SH-SY5Y (cell line): ENCODE measurements around the gene DYNLRB1.

Experiments used
- GATA2 ChIP-seq: IDR thresholded peaks from 2 replicates; pipeline ENCODE4 v1.6.1; 2011; ENCODE audit warnings: mild to moderate bottlenecking, low read depth, low read length
- GATA3 ChIP-seq: IDR thresholded peaks from 2 replicates; pipeline ENCODE4 v1.6.1; 2011; ENCODE audit warnings: low read depth, mild to moderate bottlenecking, low read length, moderate library complexity

DYNLRB1 gene

DNA sequence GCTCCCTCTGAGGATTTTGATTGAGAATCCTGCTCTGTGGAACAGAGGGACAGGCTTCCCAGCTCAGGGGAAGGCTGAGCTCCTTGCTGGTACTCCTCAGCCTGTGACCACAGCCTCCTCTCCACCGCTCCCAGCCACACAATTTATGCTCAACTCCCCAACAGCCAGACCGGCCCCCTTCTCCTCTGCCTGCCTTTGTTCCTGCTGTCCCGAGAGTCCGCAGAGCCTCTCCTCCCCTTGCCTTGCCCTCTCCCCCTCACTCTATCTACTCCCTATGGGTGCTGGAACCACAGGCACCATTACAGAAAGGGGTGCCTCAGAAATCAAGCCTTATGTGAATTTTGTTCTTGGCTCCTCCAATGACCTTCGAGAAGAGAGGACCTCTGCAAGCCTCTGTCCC lies 58.2 kb downstream of the DYNLRB1 start:
- no peak for TF ChIP-seq GATA2

DNA sequence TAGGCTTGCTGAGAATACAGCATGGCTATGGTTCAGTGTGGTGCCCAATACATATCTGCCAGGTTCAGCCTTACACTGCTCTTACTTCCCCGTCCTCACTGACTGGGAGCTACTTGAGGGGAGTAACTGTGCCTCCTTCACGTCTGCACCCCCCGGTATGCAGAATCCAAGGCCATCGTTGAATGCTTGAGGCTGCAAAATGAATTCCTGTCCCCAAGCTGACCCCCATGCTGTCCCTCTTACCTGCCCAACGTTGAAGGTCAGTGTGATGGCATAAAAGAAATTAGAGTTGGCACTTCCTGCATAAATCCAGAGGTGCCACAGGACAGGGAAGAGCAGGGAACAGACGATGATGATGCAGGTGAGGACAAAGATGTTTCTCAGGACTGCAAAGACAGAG lies 58.6 kb downstream of the DYNLRB1 start:
- TF ChIP-seq GATA3, result no peak
- TF ChIP-seq GATA2, result no peak

DNA sequence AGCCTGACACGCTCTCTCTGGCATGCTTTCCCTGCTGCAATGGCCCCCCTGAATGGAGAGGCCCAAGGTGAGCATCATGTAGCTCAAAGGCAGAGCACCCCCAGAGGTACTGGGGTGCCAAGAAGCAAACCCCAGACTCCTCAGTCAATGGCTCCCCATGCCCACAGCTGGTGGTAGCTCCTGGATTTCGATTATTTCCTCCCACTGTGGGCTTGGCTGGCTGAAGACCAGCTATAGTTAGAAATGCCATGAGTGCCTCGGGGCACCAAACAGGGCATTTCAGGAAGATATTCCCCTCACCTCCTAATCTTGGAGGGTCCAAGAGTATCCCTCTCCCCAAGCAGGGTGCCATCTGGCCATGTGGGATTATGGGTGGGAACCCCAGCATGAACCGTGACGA lies 59.0 kb downstream of the DYNLRB1 start:
- no peak for TF ChIP-seq GATA3
- TF ChIP-seq GATA2, result no peak

DNA sequence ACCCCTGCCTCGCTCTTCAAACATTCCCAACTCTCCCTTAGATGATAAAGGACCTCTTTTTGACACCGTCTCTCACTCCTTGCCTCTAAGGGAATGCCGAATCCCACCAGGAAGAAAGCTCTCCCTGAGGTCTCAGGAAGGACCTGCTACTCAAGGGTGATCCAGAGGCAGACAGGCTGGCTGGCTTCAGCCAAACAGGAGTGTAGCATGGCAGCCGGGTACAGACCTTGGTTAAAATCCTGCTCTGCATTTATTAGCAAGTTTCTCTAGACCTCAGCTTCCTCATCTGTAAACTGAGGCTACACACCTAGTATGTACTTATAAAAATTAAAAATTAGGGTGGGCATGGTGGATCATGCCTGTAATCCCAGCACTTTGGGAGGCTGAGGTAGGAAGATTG lies 59.5 kb downstream of the DYNLRB1 start:
- TF ChIP-seq GATA2 (no peak), GATA3 (no peak)

DNA sequence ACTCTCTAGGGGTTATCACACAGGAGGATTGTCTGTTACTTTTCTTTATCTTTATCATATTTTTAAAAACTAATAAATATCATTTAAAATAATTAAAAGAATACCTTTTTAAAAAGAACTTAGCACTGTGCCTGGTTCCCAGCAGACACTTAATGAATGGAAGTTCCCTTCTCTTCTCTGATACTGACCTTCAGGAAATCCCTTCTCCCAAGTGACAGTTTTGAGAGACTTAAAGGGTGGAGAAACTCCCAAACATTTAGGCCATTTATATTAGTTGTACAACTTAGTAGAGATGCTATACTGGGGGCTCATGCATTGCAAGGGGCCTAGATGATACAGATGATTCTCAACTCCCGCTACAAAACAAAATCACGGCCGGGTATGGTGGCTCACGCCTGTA lies 60.8 kb downstream of the DYNLRB1 start:
- TF ChIP-seq GATA3, result no peak
- TF ChIP-seq GATA2, result no peak

DNA sequence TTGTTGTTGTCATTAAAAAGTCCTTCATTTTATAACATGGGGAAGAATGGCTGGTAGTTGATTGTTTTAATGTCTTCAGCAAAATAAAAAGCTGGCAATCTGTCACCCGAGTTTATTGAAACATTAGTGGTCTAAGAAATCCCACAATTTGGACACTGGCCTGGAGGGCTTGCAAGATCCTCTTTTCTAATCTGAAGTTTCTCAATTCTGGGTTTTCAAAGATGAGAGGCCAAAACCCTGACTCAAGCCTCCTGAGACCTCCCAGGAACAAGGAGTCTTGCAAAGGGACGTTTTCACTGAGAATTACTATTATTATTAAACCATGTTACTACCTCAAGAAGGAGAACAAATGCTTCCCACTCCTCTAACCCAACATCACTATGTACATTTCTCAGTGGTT lies 61.8 kb downstream of the DYNLRB1 start:
- TF ChIP-seq GATA3, result no peak
- TF ChIP-seq GATA2, result no peak

DNA sequence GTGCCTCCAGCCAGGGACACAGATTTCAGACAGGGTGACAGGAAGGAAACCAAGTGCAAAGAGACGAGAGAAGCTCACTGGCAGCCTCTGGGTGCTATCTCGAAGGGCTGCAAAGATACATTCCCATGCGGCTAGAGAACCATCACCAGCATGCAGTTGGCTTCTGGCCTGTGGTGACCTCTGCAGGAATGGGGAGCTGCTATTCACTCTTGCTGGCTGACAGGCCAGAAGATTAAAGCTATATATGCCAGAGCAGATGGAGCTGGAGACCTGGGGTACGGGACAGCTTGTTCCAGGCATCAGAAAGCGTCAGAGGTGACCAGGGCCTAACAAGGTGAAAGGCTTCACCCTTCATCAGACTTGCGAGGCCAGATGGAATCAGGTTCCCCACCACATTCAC lies 62.3 kb downstream of the DYNLRB1 start:
- TF ChIP-seq GATA3, result no peak
- no peak for TF ChIP-seq GATA2

DNA sequence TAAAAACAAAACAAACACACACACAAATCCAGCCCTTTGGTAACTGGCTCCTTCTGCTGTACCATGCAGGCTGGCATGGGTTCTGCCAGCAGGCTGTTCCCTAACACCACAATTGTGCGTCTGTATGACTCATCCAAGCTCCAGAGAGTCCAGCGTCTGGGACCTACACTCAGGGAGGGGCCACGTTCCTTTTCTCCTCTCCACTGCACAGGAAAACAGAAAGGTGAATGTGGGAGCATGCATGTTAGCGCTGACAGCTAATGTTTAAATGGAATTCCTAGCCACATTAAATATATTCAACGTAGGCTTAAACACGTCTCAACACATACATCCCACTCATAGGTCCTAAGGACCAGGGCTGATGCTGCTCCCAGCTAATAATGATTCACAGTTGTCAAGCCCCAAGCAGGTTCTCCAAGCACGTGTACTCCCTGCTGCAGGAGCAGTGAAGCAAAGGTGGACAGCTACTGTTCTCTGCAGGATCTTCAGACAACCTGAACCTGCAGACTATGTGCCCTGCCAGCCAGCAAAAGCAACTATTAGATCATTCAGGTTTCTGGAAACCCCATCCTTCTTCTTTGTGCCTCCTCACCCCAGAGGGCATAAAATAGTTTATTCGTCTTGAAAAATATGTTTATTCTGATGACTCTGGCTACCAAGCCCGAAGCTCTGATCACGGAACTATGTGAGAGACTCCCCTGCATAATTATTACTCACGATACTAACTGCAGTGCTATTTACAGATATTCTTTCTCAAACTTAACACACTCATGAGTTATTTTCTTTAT lies 63.2 kb downstream of the DYNLRB1 start:
- no peak for TF ChIP-seq GATA3
- no peak for TF ChIP-seq GATA2

DNA sequence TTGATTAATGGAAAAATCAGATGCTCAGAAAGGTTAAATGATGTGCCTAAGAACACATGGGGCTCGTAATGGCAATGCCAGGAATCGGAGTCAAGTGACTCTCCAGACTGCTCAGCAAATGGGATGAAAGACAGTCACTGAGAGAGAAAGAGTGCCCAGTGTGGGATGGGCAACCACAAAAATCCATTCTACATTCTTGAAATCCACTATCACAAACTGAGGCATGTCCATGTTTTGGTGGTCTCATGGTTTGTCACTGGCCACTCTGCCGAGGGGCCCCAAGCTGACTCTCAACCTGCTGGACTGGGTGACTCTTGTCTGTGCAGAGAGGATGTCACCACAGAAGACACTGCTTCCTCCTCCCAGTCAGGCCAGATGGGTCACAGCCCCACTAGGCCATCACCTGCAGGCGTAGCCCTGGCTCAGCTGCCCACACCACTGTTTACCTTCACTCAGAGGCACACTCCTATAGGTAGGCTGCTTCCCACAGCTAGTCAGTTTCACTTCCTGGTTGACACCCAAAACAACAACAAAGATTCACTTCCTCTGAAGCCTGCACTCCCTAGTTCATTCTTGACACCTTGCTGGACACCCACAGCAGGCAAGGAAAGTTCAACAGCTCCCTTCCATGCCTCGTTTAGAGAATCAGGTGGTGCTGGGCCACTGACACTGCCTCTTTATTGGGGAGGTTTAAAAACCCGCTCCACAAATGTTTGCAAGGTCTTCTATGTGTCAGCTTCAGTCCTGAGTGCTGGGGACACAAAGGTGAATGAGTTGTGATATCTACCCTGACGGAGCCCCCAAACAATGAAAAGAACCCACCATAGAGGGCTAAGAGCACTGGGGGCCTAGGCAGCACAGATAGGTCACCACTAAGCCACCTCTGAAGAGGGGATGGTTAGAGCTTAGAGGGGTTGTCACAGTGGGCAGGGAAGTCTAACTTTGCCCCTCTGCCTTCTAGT lies 64.0 kb downstream of the DYNLRB1 start:
- TF ChIP-seq GATA2 (no peak), GATA3 (no peak)

DNA sequence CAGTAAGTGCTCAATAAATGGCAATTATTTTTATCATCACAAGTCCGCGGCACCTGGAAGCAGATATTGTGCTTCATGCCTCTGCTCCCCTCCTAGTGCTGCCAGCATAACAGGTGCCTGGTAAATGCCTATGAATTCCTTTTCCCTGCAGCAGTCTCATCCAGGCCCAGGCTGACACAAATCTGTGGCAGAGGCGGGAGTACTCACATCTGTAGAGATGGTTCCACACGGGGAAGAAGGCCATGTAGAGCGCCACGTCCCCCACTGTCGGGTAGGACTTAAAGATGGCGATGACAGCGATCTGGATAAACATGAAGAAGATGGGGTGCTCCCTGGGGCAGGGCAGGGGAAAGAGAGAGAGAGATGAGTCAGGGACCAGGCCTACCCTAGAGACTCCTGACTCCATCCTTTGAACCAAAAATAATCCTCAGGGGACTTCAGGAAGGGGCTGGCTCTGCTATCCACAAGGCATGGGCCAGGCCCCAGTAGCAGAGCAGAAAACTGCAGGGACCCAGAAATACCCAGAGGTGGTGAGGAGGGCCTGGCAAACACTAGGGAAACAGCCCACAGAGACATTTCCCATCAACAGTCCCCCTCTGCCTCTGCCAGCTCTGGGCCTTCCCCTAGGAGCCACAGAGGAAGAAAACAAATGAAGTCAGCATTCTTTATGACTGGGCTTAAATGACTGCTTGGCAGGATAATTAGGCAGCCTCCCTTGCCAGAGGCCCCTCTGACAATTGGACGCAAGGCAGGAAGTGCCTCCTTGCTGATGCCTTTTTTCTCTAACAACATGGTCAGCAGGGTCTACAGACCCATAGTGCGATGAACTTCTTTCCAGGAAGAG lies 65.3 kb downstream of the DYNLRB1 start:
- TF ChIP-seq GATA2 (no peak), GATA3 (no peak)

DNA sequence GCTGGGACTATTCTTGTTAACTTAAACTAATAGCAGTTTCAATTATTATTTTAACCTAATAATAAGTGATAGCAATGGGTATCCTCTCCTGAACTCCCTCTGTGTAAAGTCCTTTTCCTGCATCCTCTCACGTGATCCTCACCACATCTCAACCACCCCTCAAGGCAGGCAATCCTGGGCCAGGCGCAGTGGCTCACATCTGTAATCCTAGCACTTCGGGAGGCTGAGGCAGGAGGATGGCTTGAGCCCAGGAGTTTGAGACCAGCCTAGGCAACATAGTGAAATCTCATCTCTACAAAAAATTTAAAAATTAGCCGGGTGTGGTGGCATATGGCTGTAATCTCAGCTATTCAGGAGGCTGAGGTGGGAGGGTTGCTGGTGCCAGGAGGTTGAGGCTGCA lies 66.0 kb downstream of the DYNLRB1 start:
- TF ChIP-seq GATA2, result no peak

DNA sequence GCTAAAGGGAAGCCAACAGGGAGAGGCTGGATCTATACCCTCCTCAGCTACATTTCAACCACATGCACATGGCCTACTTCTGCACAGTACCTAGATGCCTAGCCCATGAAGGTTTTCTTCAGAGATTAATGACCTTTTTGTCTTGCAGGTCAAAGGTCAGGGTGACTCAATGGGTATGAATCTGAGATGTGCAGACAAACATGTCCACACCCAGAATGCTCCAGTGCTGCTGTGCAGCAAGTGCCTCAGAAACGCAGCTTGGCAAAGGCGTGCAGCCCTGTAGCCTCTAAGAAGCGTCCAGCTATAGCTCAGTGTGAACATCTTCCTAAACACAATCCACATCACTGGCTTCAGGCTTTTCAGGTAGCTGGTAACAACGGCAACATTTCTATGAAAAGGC lies 66.7 kb downstream of the DYNLRB1 start:
- TF ChIP-seq GATA3 (no peak), GATA2 (no peak)

DNA sequence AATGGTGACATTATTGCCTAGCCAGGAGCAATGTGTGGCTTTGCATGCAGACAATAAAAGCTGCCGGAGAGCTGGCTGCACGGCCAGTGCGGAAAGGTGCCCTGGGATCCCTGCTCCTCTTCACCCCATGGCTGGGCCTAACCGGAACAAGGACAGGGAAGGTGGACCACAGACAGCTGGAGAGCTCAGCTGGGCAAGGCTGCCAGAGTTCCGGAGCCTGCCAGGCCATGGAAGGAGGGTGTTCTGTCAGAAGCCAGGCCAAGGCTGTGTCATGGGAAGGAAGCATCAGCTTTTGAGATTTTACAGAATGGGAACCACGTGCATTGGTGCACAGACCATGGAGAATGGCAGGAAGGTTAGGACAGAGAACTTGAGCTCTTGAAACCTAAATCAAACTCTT lies 67.3 kb downstream of the DYNLRB1 start:
- TF ChIP-seq GATA2, result no peak
- TF ChIP-seq GATA3, result no peak

DNA sequence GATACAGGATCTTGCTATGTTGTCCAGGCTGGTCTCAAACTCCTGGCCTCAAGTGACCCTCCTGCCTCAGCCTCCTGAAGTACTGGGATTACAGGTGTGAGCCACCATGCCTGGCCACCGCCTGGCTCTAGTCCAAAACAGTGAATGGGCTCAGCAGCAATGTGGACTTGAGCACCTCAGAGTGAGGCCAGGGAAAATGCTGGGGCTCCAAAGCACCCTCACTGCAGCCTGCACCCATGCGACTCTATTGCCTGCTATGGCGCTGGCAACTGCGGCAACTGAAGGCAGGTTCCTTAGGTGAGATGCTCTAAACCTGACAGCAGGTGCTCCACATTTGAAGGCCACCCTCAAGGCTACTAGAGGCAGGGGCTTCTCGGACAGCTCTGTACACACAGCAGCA lies 68.8 kb downstream of the DYNLRB1 start:
- TF ChIP-seq GATA2, result no peak
- no peak for TF ChIP-seq GATA3
